ENCODE data around the gene VSTM4.

VSTM4 gene

DNA sequence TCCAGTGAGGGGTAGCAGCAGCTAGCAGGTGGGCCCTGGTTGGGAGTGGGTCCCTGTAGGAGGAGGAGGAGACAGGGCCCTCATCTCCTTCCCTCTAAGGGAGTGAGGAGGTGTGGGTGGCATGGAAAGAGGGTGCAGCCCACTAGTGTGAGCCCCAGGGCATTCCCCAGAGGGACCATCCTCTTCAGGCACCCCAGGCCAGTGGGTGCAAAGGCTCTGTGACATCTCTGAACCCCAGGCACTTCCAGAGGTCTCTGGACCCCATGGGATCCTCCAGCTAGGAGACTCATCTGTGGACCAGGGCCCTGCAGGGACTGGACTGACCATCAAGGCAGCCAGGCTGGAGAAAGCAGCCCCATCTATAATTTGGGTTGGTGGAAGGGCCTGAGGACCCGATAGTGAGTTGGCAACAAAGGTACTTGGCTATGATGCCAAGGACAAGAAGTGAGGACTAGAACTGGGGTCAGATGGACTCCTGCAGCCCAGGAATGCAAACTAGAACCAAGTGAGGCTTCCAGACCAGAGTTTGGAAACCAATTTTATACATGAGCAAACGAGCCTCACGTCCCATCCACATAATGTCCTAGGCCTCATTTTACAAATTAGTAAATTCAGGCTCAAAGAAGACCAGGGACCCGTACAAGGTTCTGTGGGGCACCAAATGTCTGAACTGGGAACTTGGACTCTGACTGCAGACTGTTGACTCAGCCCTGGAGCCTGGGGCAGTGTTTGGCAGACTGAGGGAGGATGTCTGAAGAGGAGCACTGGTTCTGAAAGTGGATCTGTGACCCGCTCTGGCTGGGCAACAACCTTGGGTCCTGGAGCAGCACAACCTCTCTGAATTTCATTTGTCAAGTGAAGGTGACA is 1.4 kb upstream of the VSTM4 start:
- DNase-seq: no peak

GRCh38 chr10:49115796-49116508 is 630 bp upstream of the VSTM4 start:
- DNase-seq: no peak

- no peak for DNase-seq
These were observed 656 bp downstream of the VSTM4 start for GRCh38 chr10:49114718-49115014.

DNA sequence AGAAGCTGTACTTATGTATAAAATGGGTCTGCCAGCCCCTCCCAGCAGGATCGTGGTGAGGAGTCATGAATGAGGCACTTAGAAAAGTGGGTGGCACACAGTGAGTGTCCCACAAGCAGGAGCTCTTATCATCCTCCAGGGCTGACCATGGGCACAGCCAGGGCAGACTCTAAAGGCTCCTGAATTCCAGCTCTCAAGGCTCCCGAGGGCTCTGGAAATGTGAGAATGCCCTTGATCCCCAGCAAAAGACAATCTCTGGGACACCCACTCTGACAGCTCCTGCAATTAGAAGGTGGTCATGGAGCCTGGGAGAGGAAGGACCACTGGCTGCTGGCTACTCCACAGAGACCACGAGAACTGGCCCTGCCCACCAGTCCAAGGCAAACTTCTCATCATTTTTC is 1.6 kb downstream of the VSTM4 start:
- no peak for DNase-seq

GRCh38 chr10:49112851-49113250 is 2.5 kb downstream of the VSTM4 start:
- no peak for DNase-seq

GRCh38 chr10:49112098-49112497 is 3.2 kb downstream of the VSTM4 start:
- DNase-seq: no peak

DNA sequence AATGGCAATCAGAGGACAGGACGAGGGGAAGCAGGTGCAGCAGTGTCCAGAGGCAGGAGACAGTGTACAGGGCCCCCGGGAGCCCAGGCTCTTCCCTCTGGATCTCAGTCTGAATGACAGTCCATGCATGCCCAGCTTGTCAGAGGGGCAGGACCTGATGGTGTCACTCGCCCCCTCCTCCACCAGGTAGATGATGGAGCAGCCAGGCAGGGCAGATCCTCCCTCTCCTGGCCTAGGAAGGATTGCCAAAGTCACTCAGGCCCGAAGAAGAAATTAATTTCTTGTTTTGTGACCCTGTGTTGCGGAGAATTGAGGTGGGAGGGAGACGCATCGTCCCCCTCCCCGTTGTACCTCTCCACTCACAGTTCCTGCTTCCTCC is 4.0 kb downstream of the VSTM4 start:
- DNase-seq: no peak

DNA sequence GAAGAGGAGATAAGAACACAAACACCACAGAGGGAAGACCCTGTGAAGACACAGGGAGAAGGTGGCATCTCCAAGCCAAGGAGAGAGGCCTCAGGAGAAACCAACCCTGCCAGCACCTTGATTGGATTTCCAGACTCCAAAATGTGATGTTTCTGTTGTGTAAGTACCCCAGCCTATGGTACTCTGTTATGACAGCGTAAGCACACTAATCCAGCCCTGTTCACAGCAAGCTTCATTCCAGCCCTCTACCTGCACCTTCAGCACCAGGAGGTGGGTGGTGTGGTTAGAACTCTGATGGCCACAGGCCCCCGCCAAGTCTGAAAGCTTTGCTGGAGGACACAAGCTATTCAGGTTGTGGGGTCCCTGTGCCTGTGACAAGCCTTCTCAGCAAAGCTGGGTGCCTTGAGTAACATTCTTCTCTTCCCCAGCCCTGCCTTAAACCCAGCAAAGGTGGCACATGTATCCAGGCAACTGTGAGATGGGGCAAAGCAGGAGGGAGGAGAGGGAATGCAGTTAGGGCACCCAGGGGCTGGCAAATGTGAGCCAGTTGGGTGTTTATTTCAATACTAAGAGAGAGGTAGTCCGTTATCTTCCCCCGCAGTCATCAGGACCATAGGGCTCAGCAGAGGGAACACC is 4.5 kb downstream of the VSTM4 start:
- DNase-seq: no peak

GRCh38 chr10:49109669-49110340 is 5.5 kb downstream of the VSTM4 start:
- no peak for DNase-seq

DNA sequence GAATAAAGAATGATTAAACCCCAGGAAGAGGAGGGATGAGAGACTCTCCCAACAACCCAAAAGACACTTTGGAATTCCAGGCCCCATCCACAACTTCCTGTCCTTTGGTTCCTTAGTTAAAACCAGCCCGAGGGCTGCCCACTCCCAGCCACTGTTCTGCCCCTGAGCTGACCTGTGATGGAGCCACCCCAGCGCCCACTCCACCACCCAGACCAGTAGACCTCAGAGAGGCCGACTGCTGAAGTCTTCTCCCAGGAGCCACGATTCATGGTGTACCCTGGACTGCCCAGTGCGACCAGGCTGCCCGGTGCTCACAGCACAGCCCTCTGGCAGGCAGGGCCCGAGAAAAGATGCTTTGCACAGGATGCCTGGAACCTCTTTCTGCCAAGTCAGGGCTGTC is 6.7 kb downstream of the VSTM4 start:
- DNase-seq: no peak

GRCh38 chr10:49107887-49108267 is 7.4 kb downstream of the VSTM4 start:
- no peak for DNase-seq

GRCh38 chr10:49107111-49107886 is 8.0 kb downstream of the VSTM4 start:
- no peak for DNase-seq

- DNase-seq: no peak
These were observed 8.9 kb downstream of the VSTM4 start for GRCh38 chr10:49106451-49106850.

GRCh38 chr10:49105076-49105475 is 10.2 kb downstream of the VSTM4 start:
- DNase-seq: no peak

DNA sequence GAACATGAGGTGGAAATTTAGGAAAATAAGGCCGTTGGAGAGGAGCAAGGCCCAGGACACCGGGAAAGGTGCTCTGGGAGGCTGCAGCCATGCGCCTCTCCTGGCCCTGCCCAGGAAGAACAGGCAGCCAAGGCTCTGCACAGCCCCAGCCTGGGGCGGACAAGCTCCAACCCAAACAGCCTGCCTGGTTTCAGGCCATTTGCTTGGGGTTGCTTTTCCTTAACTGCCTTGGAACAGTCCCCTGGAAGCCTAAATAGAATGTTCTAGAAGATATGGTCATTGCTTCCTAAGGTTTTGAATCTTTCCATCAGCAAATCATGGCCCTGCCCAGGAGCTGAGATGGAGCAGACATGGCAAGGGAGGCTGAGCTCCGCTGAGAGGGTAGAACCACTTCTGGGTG is 11.0 kb downstream of the VSTM4 start:
- no peak for DNase-seq

DNA sequence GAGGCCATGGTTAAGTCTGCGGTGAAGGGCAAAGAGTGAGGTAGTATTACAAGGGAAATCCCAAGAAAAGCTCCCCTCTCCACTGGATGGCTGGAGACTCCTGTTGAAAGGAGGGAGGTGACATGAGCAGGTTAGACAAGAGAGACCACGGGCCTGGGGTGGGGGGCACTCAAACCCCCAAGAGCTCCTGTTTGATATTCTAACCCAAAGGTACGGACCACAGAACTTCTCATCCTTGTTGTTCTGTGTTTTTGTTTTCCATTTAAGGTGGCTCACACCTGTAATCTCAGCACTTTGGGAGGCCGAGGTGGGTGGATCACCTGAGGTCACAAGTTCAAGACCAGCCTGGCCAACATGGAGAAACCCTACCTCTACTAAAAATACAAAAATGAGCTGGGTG is 11.6 kb downstream of the VSTM4 start:
- no peak for DNase-seq

- no peak for DNase-seq
These were observed 16.3 kb downstream of the VSTM4 start for GRCh38 chr10:49099046-49099445.

DNA sequence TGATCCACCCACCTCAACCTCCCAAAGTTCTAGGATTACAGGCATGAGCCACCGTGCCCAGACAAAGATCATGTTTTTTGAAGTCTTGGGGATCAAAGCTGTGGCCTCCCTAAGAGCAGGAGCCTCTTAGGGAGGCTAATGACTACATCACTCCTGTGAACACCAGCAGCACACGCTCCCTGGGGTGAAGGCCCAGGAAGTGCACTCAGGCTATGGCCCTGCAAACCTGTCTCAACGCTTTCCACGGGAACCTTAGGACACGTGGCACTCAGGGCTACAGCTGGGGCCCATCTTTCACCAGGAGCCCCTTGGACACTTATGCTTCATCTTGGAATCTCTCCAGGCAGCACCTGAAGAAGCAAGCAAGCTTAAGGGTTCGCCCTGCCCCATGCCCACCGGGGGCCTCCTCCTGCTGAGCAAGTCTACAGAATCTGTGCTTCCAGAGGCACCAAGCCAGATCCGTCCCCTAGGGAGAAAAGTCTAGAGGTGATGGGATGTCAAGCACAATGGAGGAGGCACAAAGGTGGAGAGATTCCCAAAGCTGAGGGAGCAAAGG is 18.4 kb downstream of the VSTM4 start:
- DNase-seq: no peak

DNA sequence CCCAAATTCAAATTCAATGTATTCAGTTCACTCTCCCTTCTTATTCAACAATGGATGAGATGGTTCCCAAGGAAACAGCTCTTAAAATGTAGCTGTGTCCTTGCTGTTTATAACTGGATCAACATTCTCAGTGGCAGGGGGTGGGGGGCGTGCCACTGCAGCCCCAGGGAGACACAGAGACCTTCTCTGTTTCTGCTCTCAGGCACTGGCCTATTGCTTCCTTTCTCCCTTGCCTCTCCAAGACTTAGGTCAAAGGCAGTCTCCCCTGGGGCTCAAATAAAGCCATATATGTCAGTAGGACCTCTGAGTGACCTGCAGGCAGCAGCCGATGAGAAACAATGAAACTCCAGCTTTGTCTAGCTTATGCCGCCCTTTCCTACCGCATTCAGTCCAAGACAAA is 20.7 kb downstream of the VSTM4 start:
- DNase-seq: no peak

DNA sequence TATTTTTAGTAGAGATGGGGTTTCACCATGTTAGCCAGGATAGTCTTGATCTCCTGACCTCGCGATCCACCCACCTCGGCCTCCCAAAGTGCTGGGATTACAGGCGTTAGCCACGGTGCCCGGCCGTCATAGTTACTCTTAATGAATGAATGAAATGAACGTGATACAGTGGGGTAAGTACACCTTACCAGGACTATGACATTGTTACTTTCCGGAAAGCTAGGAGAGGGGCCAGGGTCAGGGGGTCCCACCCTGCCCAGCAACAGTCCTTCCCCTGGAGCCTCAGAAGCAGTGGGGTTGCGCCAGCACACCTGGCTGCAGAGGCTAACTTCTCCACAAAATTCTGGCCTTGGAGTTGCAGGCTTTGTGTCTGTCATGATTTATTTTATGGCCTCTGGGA is 21.4 kb downstream of the VSTM4 start:
- no peak for DNase-seq

DNA sequence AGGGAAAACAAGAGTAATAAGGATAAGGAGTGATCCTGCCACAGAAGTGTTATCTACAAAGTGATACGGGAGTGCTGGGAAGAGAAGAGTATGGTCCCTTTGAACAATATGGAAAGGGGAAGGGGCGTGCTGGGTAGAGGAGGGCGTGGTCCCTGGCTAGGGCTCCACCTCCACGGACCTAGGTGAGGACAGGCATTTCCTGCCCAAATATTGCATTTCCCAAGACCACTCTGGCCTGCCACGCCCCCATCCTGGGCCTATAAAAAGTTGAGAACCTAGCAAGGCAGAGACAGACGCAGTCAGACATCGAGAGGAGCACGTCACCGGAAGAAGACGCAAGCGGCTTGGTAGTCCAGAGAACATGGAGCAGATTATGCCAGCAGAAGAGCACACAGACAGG is 22.8 kb downstream of the VSTM4 start:
- no peak for DNase-seq

- DNase-seq: no peak
These were observed 23.7 kb downstream of the VSTM4 start for GRCh38 chr10:49091450-49092210.
